Inferior parietal cortex (tissue), 1 donor: ENCODE results near the gene CCDC141.
"Not testable (repeated sequence)": the region's sequence is repeated elsewhere in the genome, so short reads cannot be mapped to it uniquely, and the experiment has no call there.

Experiments
- DNase-seq: peaks from one replicate; pipeline ENCODE4 v3.0.0-alpha.2; 2016; ENCODE audit errors: extremely low spot score

CCDC141 gene

DNA sequence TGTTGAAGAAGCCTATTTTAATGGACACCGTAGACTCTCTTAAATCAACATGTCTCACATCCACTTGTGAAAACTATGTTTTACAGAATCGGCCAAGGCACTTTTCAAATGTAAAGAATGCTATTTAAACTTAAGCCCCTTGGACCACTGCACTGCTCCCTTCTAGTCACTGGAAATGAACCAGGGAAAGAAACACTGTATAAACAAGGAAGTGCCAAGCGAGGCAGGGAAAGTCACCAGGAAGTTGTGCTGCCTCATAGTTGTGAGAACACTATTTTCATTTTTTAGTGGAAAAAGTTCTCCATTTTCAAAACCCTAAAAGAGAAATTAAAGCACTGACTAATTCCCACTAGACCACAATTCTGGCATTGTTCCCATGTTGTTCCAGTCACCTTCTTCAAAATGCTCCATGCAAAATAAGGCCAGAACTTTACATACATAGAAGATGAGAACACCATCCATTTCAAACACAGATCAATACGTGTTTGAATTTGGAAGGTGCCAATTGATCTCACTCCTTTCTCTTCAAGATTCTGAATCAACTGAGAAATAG, 13.5 kb downstream of the CCDC141 start:
- DNase-seq: no peak

DNA sequence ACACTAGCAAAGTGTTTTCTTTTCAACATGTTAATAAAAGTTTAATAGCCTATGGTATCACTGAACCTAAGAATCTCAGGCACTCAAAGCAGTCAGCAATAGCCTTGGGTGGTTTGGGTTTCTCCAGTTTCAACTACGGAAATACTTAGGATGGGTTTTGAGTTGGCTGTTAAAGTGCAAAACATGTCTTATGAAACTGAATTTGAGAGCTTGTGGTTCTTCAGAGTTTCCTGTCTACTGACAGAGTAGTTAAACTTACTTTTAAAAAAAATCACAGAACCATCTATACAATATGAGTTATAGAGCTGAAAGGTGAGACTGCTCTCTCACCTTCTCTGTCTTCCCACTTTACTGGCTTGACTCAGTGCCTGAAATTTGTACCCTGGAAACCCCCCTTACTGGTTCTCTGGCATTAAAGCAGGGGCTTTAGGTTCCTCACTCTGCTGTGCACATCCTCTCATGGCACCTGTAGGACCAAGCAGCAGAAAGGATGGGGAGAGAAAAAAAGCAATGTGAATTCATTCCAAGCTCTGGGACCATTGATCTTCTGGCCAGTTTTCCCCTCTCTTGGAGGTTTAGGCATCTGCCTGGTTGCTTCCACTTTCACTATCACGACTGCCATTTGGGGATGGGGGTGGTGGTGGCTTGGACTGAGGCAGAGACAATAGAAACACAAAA, 18.1 kb downstream of the CCDC141 start:
- DNase-seq: no peak

DNA sequence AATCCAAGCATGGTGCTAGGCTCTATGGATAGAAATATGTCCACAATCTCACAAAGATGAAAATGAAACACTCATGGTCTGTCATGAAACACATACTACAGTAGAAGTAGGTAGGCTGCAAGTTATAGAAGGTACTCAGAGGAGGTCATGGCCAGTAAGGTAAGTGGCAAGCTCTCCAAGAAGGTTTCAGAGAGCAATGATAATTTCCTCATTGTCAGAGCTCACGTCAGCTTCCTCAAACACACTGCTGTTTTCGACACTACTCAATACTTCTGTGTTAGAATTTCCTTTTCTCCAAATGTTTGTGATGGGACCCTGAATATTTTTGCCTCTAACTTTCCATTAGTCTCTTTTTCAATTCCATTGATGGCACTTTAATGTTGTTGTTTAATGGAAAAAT, 25.5 kb downstream of the CCDC141 start:
- no peak for DNase-seq

DNA sequence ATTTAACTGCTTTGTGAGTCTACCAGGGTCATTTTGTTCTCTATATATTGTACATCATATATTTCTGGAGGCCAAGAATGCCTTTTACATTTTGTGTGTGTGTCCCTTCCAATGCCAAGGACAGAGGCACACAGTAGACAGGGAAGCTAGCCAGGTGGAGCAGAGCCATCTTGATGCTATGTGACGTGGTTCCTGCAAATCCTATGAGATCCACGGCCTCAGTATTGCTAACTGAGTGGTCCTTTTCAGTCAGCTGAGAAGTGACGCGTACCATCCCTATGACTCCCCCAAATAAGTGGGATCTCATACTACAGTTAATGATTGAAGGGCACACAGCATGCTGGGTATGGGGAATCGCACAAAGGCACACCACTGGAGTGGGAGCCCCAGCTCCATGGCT, 27.3 kb downstream of the CCDC141 start:
- no peak for DNase-seq

DNA sequence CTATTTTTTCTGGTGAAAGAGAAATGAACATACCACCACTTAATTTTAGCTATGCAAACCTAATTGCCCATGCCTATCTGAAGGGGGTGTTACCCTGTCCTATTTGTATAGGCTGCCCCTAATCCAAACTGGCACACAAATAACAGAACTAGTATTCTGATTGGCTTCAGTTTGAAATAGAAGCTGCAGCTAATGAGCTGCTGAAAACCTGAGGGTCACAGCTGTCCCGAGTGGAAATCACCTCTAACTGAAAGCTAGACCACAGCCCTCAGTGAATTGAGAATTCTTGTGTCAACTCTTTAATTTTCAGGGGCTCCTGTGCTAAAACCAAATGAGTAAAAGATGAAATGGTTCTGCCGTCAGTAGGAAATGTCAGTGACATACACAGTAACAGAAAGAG, 28.7 kb downstream of the CCDC141 start:
- DNase-seq: no peak

DNA sequence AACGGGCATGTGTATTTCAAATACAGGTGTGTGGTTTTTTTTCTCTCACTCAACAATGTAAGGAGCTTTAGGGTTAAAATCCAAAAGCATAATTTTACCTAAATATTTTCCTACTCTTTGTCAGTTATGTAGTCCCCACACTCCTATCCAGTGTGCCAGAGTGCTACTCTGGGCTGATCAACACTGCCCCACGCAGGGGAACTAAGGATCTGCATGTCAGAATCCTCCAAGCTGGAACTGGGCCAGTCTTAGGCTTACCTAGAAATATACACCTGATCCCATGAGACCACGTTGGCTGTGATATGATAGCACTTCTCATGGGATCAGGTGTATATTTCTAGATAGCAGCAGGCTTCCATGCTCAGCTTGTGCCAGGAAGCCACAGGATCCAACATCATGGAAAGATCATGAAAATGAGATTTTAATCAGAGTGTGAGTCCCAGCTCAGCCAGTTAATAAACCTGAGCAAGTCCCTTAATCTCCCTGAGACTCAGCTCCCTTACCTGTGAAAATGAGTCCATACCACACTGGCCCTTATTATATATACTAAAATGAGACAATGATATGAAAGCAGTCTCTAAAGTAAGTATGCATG, 29.7 kb downstream of the CCDC141 start:
- no peak for DNase-seq

DNA sequence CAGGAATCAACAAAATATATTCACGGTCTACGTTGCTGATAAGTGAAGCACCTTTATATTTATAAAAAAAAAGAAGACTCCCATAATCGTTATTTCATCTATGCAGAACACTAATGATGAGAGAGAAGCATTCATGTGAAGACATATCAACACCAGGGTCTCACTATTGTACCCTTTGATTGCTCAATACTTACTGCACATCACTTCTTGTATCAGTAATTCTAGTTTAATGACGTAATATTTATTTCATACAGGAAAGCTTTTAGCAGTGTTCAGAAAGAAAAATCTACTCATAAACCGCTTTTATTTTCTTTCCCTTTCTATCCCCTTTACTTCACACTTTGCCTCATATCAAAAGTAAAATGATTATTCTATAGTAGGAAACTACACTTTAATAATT, 30.7 kb downstream of the CCDC141 start:
- DNase-seq: no peak

DNA sequence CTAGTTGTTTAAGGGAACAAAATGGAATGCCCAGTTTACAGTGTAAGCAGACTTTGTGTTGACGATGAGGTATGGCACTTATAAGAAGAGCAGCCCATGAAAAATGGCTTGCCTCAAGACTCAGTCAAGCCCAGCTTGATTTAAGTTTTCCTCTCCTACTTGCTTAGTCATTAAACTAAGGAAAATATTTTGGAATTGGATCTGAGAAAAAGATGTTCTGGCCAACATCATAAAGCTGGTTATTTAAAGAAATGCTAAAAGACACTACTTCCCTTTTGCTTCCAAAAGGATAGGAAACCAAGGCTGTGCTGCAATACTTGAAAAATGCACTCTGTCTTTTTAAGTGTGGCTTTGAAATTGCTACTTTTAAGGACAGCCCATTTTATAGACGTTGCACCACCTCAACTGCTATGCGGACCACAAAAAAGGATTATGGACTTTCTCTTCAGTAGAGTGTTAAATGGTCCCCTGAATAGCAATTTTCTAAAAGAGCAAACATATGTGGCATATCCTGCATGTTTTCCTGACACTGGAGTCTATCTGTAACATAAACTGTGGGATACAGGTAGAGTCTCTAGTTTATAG, 32.1 kb downstream of the CCDC141 start:
- DNase-seq: no peak

DNA sequence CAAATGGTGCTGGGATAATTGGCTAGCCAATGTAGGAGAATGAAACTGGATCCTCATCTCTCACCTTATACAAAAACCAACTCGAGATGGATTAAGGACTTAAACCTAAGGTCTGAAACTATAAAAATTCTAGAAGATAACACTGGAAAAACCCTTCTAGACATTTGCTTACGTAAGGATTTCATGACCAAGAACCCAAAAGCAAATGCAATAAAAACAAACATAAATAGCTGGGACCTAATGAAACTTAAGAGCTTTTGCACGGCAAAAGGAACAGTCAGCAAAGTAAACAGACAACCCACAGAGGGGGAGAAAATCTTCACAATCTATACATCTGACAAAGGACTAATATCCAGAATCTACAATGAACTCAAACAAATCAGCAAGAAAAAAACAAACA, 35.7 kb downstream of the CCDC141 start:
- DNase-seq: not testable (repeated sequence)

DNA sequence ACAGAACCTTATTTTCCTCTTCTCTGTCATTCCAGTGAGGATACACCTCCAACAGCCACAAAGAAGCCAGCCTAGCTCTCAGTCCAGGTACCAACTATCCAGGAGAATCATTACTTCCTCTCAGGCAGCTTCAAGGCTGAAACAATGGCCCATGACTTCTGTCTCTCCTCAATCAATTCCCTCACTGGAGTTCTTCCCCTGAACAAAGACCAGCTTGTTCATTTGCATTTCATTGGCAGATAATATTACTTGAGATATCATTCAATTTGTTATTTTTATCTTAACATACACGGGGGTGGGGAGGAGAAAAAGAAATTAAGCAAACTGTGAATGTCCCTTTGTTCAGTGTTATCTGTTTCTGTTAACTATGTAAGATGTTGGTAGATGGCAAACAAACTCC, 44.0 kb downstream of the CCDC141 start:
- DNase-seq: no peak

DNA sequence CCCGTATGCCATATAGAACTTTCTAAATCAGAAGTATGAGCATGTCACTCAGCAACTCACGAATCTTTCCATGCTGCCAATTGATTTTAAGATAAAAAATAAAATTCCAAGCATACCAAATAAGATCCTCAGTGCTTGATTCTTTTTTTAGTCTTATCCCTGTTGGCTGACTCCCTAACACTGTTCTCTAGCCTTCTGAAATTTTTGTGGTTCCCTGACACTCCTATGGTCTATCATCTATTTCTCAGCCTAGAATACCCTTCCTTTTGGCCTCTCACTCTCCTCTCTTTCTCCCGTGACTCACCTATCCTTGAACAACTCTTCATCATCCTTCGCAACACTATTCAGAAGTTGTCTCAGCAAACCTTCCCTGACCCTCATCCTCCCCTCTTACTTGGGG, 50.5 kb downstream of the CCDC141 start:
- no peak for DNase-seq

GRCh38 chr2:178998539-178998938, 51.4 kb downstream of the CCDC141 start:
- DNase-seq: no peak

- no peak for DNase-seq
Measured at GRCh38 chr2:178997477-178997876, 52.5 kb downstream of the CCDC141 start.

DNA sequence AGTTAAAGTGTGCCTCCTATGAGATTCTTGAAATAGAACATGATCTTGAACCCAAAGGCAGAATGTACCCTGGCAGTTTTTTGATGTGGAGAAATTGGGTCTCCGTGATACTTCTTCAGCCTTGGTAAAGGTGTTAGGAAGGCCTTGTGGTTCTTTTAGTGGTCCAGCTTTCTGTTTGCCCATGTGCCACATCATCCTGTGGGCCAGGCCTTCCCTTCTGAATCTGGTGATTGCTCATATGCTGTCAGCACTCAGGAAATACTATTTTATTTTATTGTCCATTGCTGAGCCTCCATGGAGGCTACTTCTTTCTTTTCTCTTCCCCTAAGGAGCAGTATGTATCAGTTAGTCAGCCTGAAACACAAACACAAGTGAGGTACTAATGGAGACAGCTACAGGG, 52.9 kb downstream of the CCDC141 start:
- no peak for DNase-seq

DNA sequence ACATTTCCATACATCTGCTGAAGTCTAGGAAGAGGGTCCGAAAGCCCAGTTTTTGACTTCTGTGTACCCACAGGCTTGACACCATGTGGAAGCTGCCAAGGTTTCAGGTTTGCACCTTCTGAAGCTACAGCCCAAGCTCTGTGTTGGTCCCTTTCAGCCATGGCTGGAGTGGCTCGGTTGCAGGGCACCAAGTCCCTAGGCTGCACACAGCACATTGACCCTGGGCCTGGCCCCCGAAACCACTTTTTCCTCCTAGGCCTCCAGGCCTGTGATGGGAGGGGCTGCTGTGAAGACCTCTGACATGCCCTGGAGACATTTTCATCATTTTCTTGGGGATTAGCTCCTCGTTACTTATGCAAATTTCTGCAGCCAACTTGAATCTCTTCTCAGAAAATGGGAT, 55.7 kb downstream of the CCDC141 start:
- no peak for DNase-seq

DNA sequence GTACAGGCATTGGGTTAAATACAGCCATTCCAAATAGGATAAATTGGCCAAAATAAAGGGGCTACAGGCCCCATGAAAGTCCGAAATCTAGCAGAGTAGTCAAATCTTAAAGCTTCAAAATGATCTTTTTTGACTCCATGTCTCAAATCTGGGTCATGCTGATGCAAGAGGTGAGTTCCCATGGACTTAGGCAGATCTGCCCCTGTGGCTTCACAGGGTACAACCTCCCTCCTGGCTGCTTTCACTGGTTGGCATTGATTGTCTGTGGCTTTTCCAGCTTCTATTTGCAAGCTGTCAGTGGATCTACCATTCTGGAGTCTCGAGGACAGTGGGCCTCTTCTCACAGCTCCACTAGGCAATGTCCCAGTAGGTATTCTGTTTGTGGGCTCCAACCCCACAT, 56.1 kb downstream of the CCDC141 start:
- DNase-seq: no peak

GRCh38 chr2:178992719-178993118, 57.2 kb downstream of the CCDC141 start:
- DNase-seq: not testable (repeated sequence)

GRCh38 chr2:178990533-178991241, 59.2 kb downstream of the CCDC141 start:
- DNase-seq: no peak

- DNase-seq: not testable (repeated sequence)
Measured at GRCh38 chr2:178989424-178989823, 60.5 kb downstream of the CCDC141 start.

DNA sequence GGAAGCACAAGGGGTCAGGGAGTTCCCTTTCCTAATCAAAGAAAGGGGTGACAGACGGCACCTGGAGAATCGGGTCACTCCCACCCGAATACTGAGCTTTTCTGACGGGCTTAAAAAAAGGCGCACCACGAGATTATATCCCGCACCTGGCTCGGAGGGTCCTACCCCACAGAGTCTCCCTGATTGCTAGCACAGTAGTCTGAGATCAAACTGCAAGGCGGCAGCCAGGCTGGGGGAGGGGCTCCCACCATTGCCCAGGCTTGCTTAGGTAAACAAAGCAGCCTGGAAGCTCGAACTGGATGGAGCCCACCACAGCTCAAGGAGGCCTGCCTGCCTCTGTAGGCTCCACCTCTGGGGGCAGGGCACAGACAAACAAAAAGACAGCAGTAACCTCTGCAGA, 67.3 kb downstream of the CCDC141 start:
- not testable (repeated sequence) for DNase-seq

GRCh38 chr2:178980815-178981214, 69.1 kb downstream of the CCDC141 start:
- DNase-seq: no peak

- DNase-seq: no peak
Measured at GRCh38 chr2:178978667-178979066, 71.3 kb downstream of the CCDC141 start.

GRCh38 chr2:178976351-178976750, 73.6 kb downstream of the CCDC141 start:
- no peak for DNase-seq
